SU-DHL-6 (cell line): Measurements from ENCODE around the gene TMEM8B.

Experiments
- H2AFZ ChIP-seq: fragments of 200-600 bp; sonication (generic); 2 replicates; pipeline ENCODE4 v1.6.1; 2014; ENCODE audit warnings: low read depth, mild to moderate bottlenecking, moderate library complexity, mixed read lengths, antibody characterized with exemption, low read length; ENCODE audit not compliant: severe bottlenecking
- H3F3A ChIP-seq: fragments of 200-600 bp; shearing (Covaris generic); 2 replicates; pipeline ENCODE4 v1.6.0; 2016; ENCODE audit warnings: antibody characterized with exemption, mild to moderate bottlenecking; ENCODE audit not compliant: insufficient read depth
- H3K27ac ChIP-seq: fragments of 200-600 bp; sonication (generic); 2 replicates; pipeline ENCODE4 v1.5.1; 2016; ENCODE audit warnings: low read depth, mild to moderate bottlenecking, low read length, moderate library complexity, mixed read lengths
- H3K27me3 ChIP-seq: fragments of 200-600 bp; sonication (generic), shearing (Covaris generic); 2 replicates; pipeline ENCODE4 v1.6.0; 2014; ENCODE audit warnings: mild to moderate bottlenecking, low read length
- H3K36me3 ChIP-seq: fragments of 200-600 bp; sonication (generic); 2 replicates; pipeline ENCODE4 v1.6.1; 2014; ENCODE audit warnings: mild to moderate bottlenecking, low read length, mixed read lengths
- H3K4me2 ChIP-seq: fragments of 300-600, 200-600 bp; shearing (Covaris generic), sonication (generic); 2 replicates; pipeline ENCODE4 v1.6.0; 2014; ENCODE audit warnings: low read length, low read depth, mild to moderate bottlenecking; ENCODE audit not compliant: poor library complexity, severe bottlenecking
- H3K4me3 ChIP-seq: fragments of 200-600 bp; sonication (generic); 2 replicates; pipeline ENCODE4 v1.5.1; 2014; ENCODE audit warnings: antibody characterized with exemption, low read length, mild to moderate bottlenecking, mixed read lengths; ENCODE audit not compliant: insufficient read depth, poor library complexity, severe bottlenecking
- H3K79me2 ChIP-seq: fragments of 200-600 bp; sonication (generic); 2 replicates; pipeline ENCODE4 v1.6.1; 2014; ENCODE audit warnings: mild to moderate bottlenecking, low read length, moderate library complexity; ENCODE audit not compliant: insufficient read depth
- H3K9ac ChIP-seq: fragments of 200-600 bp; sonication (generic); 2 replicates; pipeline ENCODE4 v1.7.0; 2014; ENCODE audit warnings: mild to moderate bottlenecking, low read length
- H3K9me2 ChIP-seq: fragments of 200-600 bp; sonication (generic); replicated peaks from 2 replicates; pipeline ENCODE4 v1.6.1; 2014; ENCODE audit warnings: low read length; ENCODE audit not compliant: insufficient read depth
- H3K9me3 ChIP-seq: fragments of 200-600 bp; sonication (generic); 2 replicates; pipeline ENCODE4 v1.6.1; 2014; ENCODE audit warnings: low read length, mixed read lengths; ENCODE audit not compliant: insufficient read depth
- H4K20me1 ChIP-seq: fragments of 200-600 bp; sonication (generic); 2 replicates; pipeline ENCODE4 v1.6.1; 2014; ENCODE audit warnings: low read depth, mild to moderate bottlenecking, antibody characterized with exemption, low read length, moderate library complexity, mixed read lengths
- CTCF ChIP-seq: fragments of 200-600 bp; sonication (generic); IDR thresholded peaks from one replicate; pipeline ENCODE4 v1.5.1; 2017; ENCODE audit warnings: antibody characterized with exemption, mild to moderate bottlenecking, low read length, moderate library complexity; ENCODE audit not compliant: insufficient read depth, poor library complexity, severe bottlenecking
- EZH2phosphoT487 ChIP-seq: fragments of 200-600 bp; sonication (generic), shearing (Covaris generic); conservative IDR thresholded peaks from 2 replicates; pipeline ENCODE4 v1.6.1; 2018; ENCODE audit warnings: mild to moderate bottlenecking, antibody characterized with exemption, low read length, moderate library complexity, mixed read lengths

The TMEM8B gene

GRCh38 chr9:35844628-35845270 is 15.7 kb downstream of the TMEM8B start:
- H4K20me1 ChIP-seq: no peaks in the 10 kb centered on the region
- TF ChIP-seq CTCF (no peak), EZH2phosphoT487 (no peak)
- H3K36me3 ChIP-seq: no peaks in the 10 kb centered on the region
- no peak overlapping the region for H3K27ac ChIP-seq
- no peaks in the 10 kb centered on the region for H3K27me3 ChIP-seq
- H3K9me2 ChIP-seq: no peaks in the 10 kb centered on the region
- no peaks in the 10 kb centered on the region for H3K9me3 ChIP-seq
- no peak overlapping the region for H3K4me2 ChIP-seq
- no peak overlapping the region for H3K9ac ChIP-seq
- no peak overlapping the region for H3K4me3 ChIP-seq
- no peaks in the 10 kb centered on the region for H3K79me2 ChIP-seq
- H3F3A ChIP-seq: no peaks in the 10 kb centered on the region
- no peak overlapping the region for H2AFZ ChIP-seq

GRCh38 chr9:35845824-35846771 is 17.1 kb downstream of the TMEM8B start:
- H4K20me1 ChIP-seq: no peaks in the 10 kb centered on the region
- no peaks in the 10 kb centered on the region for H3K9me3 ChIP-seq
- H3K36me3 ChIP-seq: no peaks in the 10 kb centered on the region
- no peaks in the 10 kb centered on the region for H3K9me2 ChIP-seq
- H3K79me2 ChIP-seq: no peaks in the 10 kb centered on the region
- no peak overlapping the region for H3K4me2 ChIP-seq
- no peak overlapping the region for H3K9ac ChIP-seq
- no peaks in the 10 kb centered on the region for H3K27me3 ChIP-seq
- H3F3A ChIP-seq: no peaks in the 10 kb centered on the region
- no peak for TF ChIP-seq CTCF
- no peak for TF ChIP-seq EZH2phosphoT487
- no peak overlapping the region for H3K4me3 ChIP-seq
- no peak overlapping the region for H3K27ac ChIP-seq
- H2AFZ ChIP-seq: no peak overlapping the region

GRCh38 chr9:35847792-35848572 is 19.0 kb downstream of the TMEM8B start:
- H3K36me3 ChIP-seq: no peaks in the 10 kb centered on the region
- no peak overlapping the region for H2AFZ ChIP-seq
- H3K27ac ChIP-seq: no peak overlapping the region
- H3K79me2 ChIP-seq: no peaks in the 10 kb centered on the region
- no peaks in the 10 kb centered on the region for H3K9me3 ChIP-seq
- no peaks in the 10 kb centered on the region for H3F3A ChIP-seq
- no peak overlapping the region for H3K4me3 ChIP-seq
- H4K20me1 ChIP-seq: no peaks in the 10 kb centered on the region
- H3K9me2 ChIP-seq: no peaks in the 10 kb centered on the region
- no peak overlapping the region for H3K4me2 ChIP-seq
- H3K9ac ChIP-seq: no peak overlapping the region
- no peaks in the 10 kb centered on the region for H3K27me3 ChIP-seq
- TF ChIP-seq EZH2phosphoT487 (no peak), CTCF (no peak)
